Natural killer cell (primary cell): ENCODE measurements around the gene RYR2. TPM values are rescaled to one million over a fixed set of nuclear protein-coding genes. Genes with fewer than 3 reads are reported as not detected.

Experiments
- ATAC-seq, 3 donors: fragments of 150-1000 bp in 2 of 3; fragments of 200-7000 bp in 1 of 3; cut with Tn5 transposase; 1 replicate in 1 of 3; 2 replicates in 2 of 3; pipeline ENCODE4 v1.10.0; 2021; ENCODE audit warnings: mild to moderate bottlenecking in 2 of 3, moderate library complexity in 2 of 3
- DNase-seq, 2 donors: peaks; one replicate each; pipeline versions ENCODE4 v3.0.0 to v3.0.0-alpha.2; 2013 to 2021; ENCODE audit warnings: mixed read lengths in 1 of 2
- H3K27ac ChIP-seq: one replicate; pipeline ENCODE4 v1.5.1; 2013; ENCODE audit warnings: mild to moderate bottlenecking, low read length
- H3K27me3 ChIP-seq: one replicate; pipeline ENCODE4 v1.6.1; 2013; ENCODE audit warnings: low read length; ENCODE audit not compliant: control insufficient read depth, insufficient read depth
- H3K36me3 ChIP-seq: one replicate; pipeline ENCODE4 v1.6.1; 2013; ENCODE audit warnings: low read length; ENCODE audit not compliant: control insufficient read depth, insufficient read depth
- H3K4me1 ChIP-seq: one replicate; pipeline ENCODE4 v1.6.1; 2013; ENCODE audit warnings: low read length; ENCODE audit not compliant: control insufficient read depth, insufficient read depth
- H3K4me3 ChIP-seq: one replicate; pipeline ENCODE4 v1.5.1; 2013; ENCODE audit warnings: low read length
- H3K9me3 ChIP-seq: one replicate; pipeline ENCODE4 v1.6.1; 2013; ENCODE audit warnings: low read length; ENCODE audit not compliant: control insufficient read depth, insufficient read depth
- H3K27ac Mint-ChIP-seq, 2 donors: one replicate each; pipeline ENCODE4 v1.8.0; 2022; ENCODE audit warnings: mild to moderate bottlenecking in 2 of 2, mixed read lengths in 2 of 2, moderate library complexity in 1 of 2
- H3K27me3 Mint-ChIP-seq, 2 donors: one replicate each; pipeline ENCODE4 v1.8.0; 2022; ENCODE audit warnings: low read depth in 2 of 2, mixed read lengths in 2 of 2
- H3K36me3 Mint-ChIP-seq: one replicate; pipeline ENCODE4 v1.8.0; 2022; ENCODE audit warnings: mixed read lengths
- H3K4me1 Mint-ChIP-seq, 2 donors: one replicate each; pipeline ENCODE4 v1.8.0; 2022; ENCODE audit warnings: mixed read lengths in 2 of 2
- H3K4me3 Mint-ChIP-seq: one replicate; pipeline ENCODE4 v1.8.0; 2022; ENCODE audit warnings: mild to moderate bottlenecking, moderate library complexity, mixed read lengths
- H3K9me3 Mint-ChIP-seq, 2 donors: one replicate each; pipeline ENCODE4 v1.8.0; 2022; ENCODE audit warnings: mixed read lengths in 2 of 2
- CTCF ChIP-seq: fragments of 200-600 bp; IDR thresholded peaks from one replicate; pipeline ENCODE4 v1.8.0; 2022; ENCODE audit warnings: antibody characterized with exemption
- WGBS: methylation state at CpG from one replicate; pipeline ENCODE4 v1.1.7; 2013; ENCODE audit warnings: missing lambda C conversion rate; ENCODE audit not compliant: insufficient coverage; 5-methylcytosine and 5-hydroxymethylcytosine counted together
- intact Hi-C: fragments of 100-400 bp; cut with micrococcal nuclease; formaldehyde crosslinking; loops from one replicate; pipeline ENCODE4 v1.14.2; 2022
- total RNA-seq, 4 donors: library from RNA; stranded (reverse); fragments of 120-200 nt in 1 of 4; gene quantifications; one replicate each; pipeline versions ENCODE4 v1.2.3 to v1.2.4, GENCODE V29; 2013 to 2022

RYR2 gene
- total RNA-seq, 3 donors from 2014 or later (not counting 1 experiment from before 2014, with no cell fraction given): 0.13 to 1.2 (median 0.38) TPM

GRCh38 chr1:237033061-237033460 is 8.9 kb upstream of the RYR2 start:
- no peaks in the 10 kb centered on the region for H3K9me3 ChIP-seq
- intact Hi-C loops: no loop called here
- Mint-ChIP-seq H3K36me3 (no peaks in the 10 kb centered on the region), H3K27ac (no peak overlapping the region), H3K4me3 (no peak overlapping the region), H3K27me3 (peaks cover 0 to 2% of the 10 kb centered on the region in 2 donors), H3K4me1 (no peaks in the 10 kb centered on the region), H3K9me3 (peaks cover 0 to 5% of the 10 kb centered on the region in 2 donors)
- DNase-seq (no peak), ATAC-seq (no peak)
- TF ChIP-seq CTCF: no peak
- no peak overlapping the region for H3K4me3 ChIP-seq
- H3K27ac ChIP-seq: no peak overlapping the region
- H3K4me1 ChIP-seq: no peaks in the 10 kb centered on the region
- H3K36me3 ChIP-seq: no peaks in the 10 kb centered on the region
- peaks cover 2% of the 10 kb centered on the region for H3K27me3 ChIP-seq
- WGBS: 86% methylated on average over 4 of the region's 4 CpGs

- Histone ChIP-seq H3K27ac (no peak overlapping the region), H3K27me3 (peaks cover 2% of the 10 kb centered on the region), H3K4me3 (no peak overlapping the region), H3K4me1 (no peaks in the 10 kb centered on the region), H3K36me3 (no peaks in the 10 kb centered on the region), H3K9me3 (no peaks in the 10 kb centered on the region)
- Mint-ChIP-seq H3K4me1 (no peaks in the 10 kb centered on the region), H3K36me3 (no peaks in the 10 kb centered on the region), H3K27ac (no peak overlapping the region), H3K9me3 (peaks cover 0 to 5% of the 10 kb centered on the region in 2 donors), H3K27me3 (no peaks in the 10 kb centered on the region), H3K4me3 (no peak overlapping the region)
- TF ChIP-seq CTCF: no peak
- no peak for ATAC-seq
- DNase-seq: no peak
- intact Hi-C loops: no loop called here
- WGBS: 54% methylated on average over 1 of the region's 4 CpGs
These were observed 8.2 kb upstream of the RYR2 start for GRCh38 chr1:237033804-237034203.

GRCh38 chr1:237035759-237036158 is 6.2 kb upstream of the RYR2 start:
- ATAC-seq (no peak), DNase-seq (no peak)
- no peaks in the 10 kb centered on the region for H3K9me3 ChIP-seq
- no peak for TF ChIP-seq CTCF
- H3K27me3 ChIP-seq: peaks cover 2% of the 10 kb centered on the region
- H3K4me3 ChIP-seq: no peak overlapping the region
- Mint-ChIP-seq H3K27me3 (peaks cover 4 to 6% of the 10 kb centered on the region in 2 donors), H3K27ac (no peak overlapping the region), H3K4me3 (no peak overlapping the region), H3K9me3 (no peaks in the 10 kb centered on the region), H3K4me1 (no peaks in the 10 kb centered on the region), H3K36me3 (no peaks in the 10 kb centered on the region)
- no peaks in the 10 kb centered on the region for H3K4me1 ChIP-seq
- 88% methylated on average over 1 of the region's 1 CpG for WGBS
- no peaks in the 10 kb centered on the region for H3K36me3 ChIP-seq
- intact Hi-C loops: no loop called here
- no peak overlapping the region for H3K27ac ChIP-seq

DNA sequence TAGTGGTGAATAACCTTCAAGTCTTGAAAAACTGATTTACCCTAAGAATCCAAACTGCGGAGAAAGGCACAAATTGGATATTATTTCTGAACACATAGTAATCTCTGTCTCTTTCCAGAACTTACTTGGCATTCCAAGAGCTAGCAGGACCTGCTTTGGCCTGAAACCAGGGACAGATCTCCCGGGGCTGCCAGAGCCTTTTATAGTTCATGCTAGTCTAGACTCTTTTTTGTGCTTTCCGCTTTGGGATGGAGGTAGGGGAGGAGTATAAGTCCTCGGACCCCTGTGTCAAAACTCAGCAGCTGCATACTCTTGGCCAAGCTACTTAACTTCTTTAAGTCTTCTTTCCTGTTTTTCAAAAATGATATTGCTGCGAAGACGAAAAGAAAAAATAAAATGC is 3.8 kb upstream of the RYR2 start:
- Mint-ChIP-seq H3K27me3 (peaks cover 19 to 20% of the 10 kb centered on the region in 2 donors), H3K27ac (no peak overlapping the region), H3K36me3 (peaks cover 5% of the 10 kb centered on the region), H3K4me3 (no peak overlapping the region), H3K4me1 (peaks cover 0 to 4% of the 10 kb centered on the region in 2 donors), H3K9me3 (no peaks in the 10 kb centered on the region)
- ATAC-seq: no peak
- Histone ChIP-seq H3K36me3 (no peaks in the 10 kb centered on the region), H3K4me1 (no peaks in the 10 kb centered on the region), H3K27me3 (peaks cover 16% of the 10 kb centered on the region), H3K27ac (no peak overlapping the region), H3K9me3 (no peaks in the 10 kb centered on the region), H3K4me3 (no peak overlapping the region)
- WGBS: 94% methylated on average over 6 of the region's 6 CpGs
- intact Hi-C loops: no loop called here
- TF ChIP-seq CTCF: no peak
- DNase-seq: no peak
